Kidney (tissue), 14 donors: ENCODE measurements around the gene PPT2. TPM values are rescaled to one million over a fixed set of nuclear protein-coding genes. Genes with fewer than 3 reads are reported as not detected.

Experiments used
- DNase-seq, 5 donors: peaks; one replicate each; pipeline ENCODE4 v3.0.0-alpha.2; 2013 to 2020
- FAIRE-seq: peaks from 2 replicates; lab custom pipeline; 2012; peaks lifted over from hg19 to GRCh38; lab: Jason Lieb, UNC
- H3K27ac ChIP-seq, 2 donors: one replicate each; pipeline ENCODE4 v1.7.0; 2013; ENCODE audit warnings: low read depth in 2 of 2, low read length in 2 of 2, inconsistent platforms in 1 of 2
- H3K27me3 ChIP-seq: one replicate; pipeline ENCODE4 v1.7.1; 2013; ENCODE audit warnings: low read length, inconsistent platforms; ENCODE audit not compliant: control insufficient read depth, insufficient read depth
- H3K36me3 ChIP-seq, 3 donors: one replicate each; pipeline versions ENCODE4 v1.7.0 to v1.7.1; 2013; ENCODE audit warnings: low read length in 3 of 3, control low read depth in 1 of 3, inconsistent platforms in 1 of 3; ENCODE audit not compliant: insufficient read depth in 3 of 3, control insufficient read depth in 2 of 3
- H3K4me1 ChIP-seq, 3 donors: one replicate each; pipeline versions ENCODE4 v1.7.0 to v1.7.1; 2013; ENCODE audit warnings: low read length in 3 of 3, inconsistent platforms in 1 of 3, low read depth in 1 of 3; ENCODE audit not compliant: control insufficient read depth in 2 of 3, insufficient read depth in 2 of 3
- H3K4me3 ChIP-seq, 3 donors: one replicate each; pipeline versions ENCODE4 v1.7.0 to v1.8.1; 2013; ENCODE audit warnings: low read length in 3 of 3, control low read depth in 1 of 3, inconsistent platforms in 1 of 3
- H3K9ac ChIP-seq, 3 donors: one replicate each; pipeline versions ENCODE4 v1.7.0 to v1.7.1; 2013; ENCODE audit warnings: low read length in 3 of 3, control low read depth in 1 of 3, inconsistent platforms in 1 of 3
- H3K9me3 ChIP-seq, 3 donors: one replicate each; pipeline versions ENCODE4 v1.7.0 to v1.7.1; 2013; ENCODE audit warnings: low read length in 3 of 3, control low read depth in 1 of 3, inconsistent platforms in 1 of 3; ENCODE audit not compliant: control insufficient read depth in 2 of 3, insufficient read depth in 1 of 3
- CTCF ChIP-seq: IDR thresholded peaks from 3 replicates; pipeline ENCODE4 v1.5.1; 2012; ENCODE audit warnings: mild to moderate bottlenecking, moderate library complexity, borderline replicate concordance; ENCODE audit not compliant: insufficient read depth; ENCODE audit errors: extremely low read depth
- intact Hi-C: fragments of 100-400 bp; cut with DNase I; formaldehyde crosslinking; loops from one replicate; pipeline ENCODE4 v1.11.1; 2022
- polyA plus RNA-seq: library from polyadenylated mRNA; stranded (reverse); fragments of 350-450 nt; fragmentation: Illumina TruSeq; extraction: RNeasy Lipid Tissue Mini Kit (QIAGEN cat#74804); gene quantifications from one replicate; pipeline ENCODE4 v1.2.3, GENCODE V29; 2014; ENCODE audit warnings: low read depth, low replicate concordance; ENCODE audit not compliant: insufficient read depth
- total RNA-seq: library from RNA; stranded (reverse); fragmentation: NEBNext Ultra II Directional; extraction: Animal tissue kit (Norgen Biotek cat#: 25700); gene quantifications from one replicate; pipeline ENCODE4 v1.2.1, GENCODE V29; 2021
- donor health status: control.
- donor health status: control.
- donor health status: control.
- donor health status: control.
- donor health status: control.
- donor health status: DM: yes; HTN: yes; CAD: no.
- donor health status: Normal renal cell carcinoma (clear cell type).

The PPT2 gene
- total and polyA plus RNA-seq, 2 donors from 2014 or later, result 20.3 to 23.0 TPM

GRCh38 chr6:32182555-32182981 lies 28.6 kb downstream of the PPT2 start:
- H3K4me3 ChIP-seq, result no peak overlapping the region
- intact Hi-C loops, result no loop called here
- DNase-seq, result peak in 2 of 5 donors; percentile 34 to 72

GRCh38 chr6:32183030-32183429 lies 29.1 kb downstream of the PPT2 start:
- Histone ChIP-seq H3K27me3 (no peaks in the 10 kb centered on the region), H3K9me3 (no peaks in the 10 kb centered on the region), H3K27ac (peak overlapping the region in 1 of 2 donors; percentile 48), H3K36me3 (peaks cover 6 to 26% (median 8%) of the 10 kb centered on the region in 3 donors), H3K9ac (no peak overlapping the region), H3K4me3 (no peak overlapping the region), H3K4me1 (peaks cover 3 to 15% (median 15%) of the 10 kb centered on the region in 3 donors)
- FAIRE-seq (no peak), DNase-seq (peak in 1 of 5 donors; percentile 18)
- no peak for TF ChIP-seq CTCF
- intact Hi-C loops, result no loop called here

More at GRCh38 chr6:32182555-32182981, 28.6 kb downstream of the PPT2 start:
- H3K36me3 ChIP-seq, result peaks cover 5 to 23% (median 6%) of the 10 kb centered on the region in 3 donors
- no peaks in the 10 kb centered on the region for H3K9me3 ChIP-seq
- no peak for TF ChIP-seq CTCF
- H3K27ac ChIP-seq, result no peak overlapping the region
- no peaks in the 10 kb centered on the region for H3K27me3 ChIP-seq
- peaks cover 3 to 16% (median 15%) of the 10 kb centered on the region in 3 donors for H3K4me1 ChIP-seq
- no peak overlapping the region for H3K9ac ChIP-seq
- no peak for FAIRE-seq

GRCh38 chr6:32183483-32184083 lies 29.6 kb downstream of the PPT2 start:
- DNase-seq (peak in 1 of 5 donors; percentile 46), FAIRE-seq (no peak)
- peaks cover 3 to 19% (median 15%) of the 10 kb centered on the region in 3 donors for H3K4me1 ChIP-seq
- H3K36me3 ChIP-seq, result peaks cover 6 to 26% (median 8%) of the 10 kb centered on the region in 3 donors
- intact Hi-C loops, result no loop called here
- H3K27me3 ChIP-seq, result no peaks in the 10 kb centered on the region
- H3K9me3 ChIP-seq, result no peaks in the 10 kb centered on the region
- no peak overlapping the region for H3K9ac ChIP-seq
- H3K27ac ChIP-seq, result peak overlapping the region in 1 of 2 donors; percentile 52
- no peak overlapping the region for H3K4me3 ChIP-seq
- TF ChIP-seq CTCF, result no peak
